ENCODE measurements around the gene IL1A.

IL1A gene

DNA sequence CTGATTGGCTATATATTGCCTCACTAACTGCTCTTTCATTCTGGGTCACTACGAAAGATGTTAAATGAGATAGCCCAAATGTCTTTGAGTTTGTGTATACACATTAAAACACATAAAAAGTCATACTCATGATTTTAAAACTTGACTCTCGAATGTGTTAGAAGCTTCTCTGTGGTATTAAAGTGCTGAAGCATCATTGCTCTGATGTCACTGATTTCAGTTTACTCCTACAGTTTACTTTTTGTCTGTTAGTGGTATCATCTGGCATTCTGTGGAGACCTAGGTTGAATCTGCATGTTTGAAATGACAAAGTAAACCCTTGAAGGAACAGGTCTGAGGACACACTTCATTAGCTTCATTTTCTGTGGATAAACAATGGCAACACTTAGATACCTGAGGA, 52.8 kb downstream of the IL1A start:
- no peak overlapping the region for H3K9ac ChIP-seq

DNA sequence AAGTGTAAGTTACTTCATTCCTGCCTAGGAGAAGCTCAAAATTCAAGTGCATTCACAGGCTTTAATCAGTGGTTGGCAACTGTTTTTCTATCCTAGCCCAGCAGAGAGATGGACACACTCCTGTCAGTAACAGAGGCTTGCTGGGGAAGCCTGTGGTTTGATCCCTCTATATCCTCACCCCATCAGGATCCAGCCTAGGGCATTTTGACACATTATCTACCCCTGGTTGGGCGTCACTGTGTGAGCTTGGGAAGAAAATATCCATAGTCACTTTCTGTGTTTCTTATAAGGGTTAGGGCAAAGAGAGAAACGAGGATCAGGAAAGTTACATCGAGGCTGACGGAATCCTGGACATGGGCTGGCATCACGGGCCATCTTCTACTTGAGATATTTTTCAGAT, 53.5 kb downstream of the IL1A start:
- H4K20me1 ChIP-seq (ENCODE audit: insufficient read depth), result no peaks in the 10 kb centered on the region
- H3K4me2 ChIP-seq, result no peak overlapping the region
- no peak overlapping the region for H3K4me3 ChIP-seq (IDR thresholded peaks at IDR 0.05; ENCODE audit: insufficient read depth, low read depth, low read length)
- no peaks in the 10 kb centered on the region for H3K4me1 ChIP-seq (ENCODE audit: low read depth, poor library complexity, severe bottlenecking)
- H3K9ac ChIP-seq, result no peak overlapping the region
- no peaks in the 10 kb centered on the region for H3K36me3 ChIP-seq (ENCODE audit: insufficient read depth)
- H3K79me2 ChIP-seq (ENCODE audit: insufficient read depth, low read depth), result no peaks in the 10 kb centered on the region
- H2AFZ ChIP-seq (ENCODE audit: low read depth), result no peak overlapping the region
- no peaks in the 10 kb centered on the region for H3K27me3 ChIP-seq (ENCODE audit: insufficient read depth, low read depth)
- TF ChIP-seq, protein P1, sequence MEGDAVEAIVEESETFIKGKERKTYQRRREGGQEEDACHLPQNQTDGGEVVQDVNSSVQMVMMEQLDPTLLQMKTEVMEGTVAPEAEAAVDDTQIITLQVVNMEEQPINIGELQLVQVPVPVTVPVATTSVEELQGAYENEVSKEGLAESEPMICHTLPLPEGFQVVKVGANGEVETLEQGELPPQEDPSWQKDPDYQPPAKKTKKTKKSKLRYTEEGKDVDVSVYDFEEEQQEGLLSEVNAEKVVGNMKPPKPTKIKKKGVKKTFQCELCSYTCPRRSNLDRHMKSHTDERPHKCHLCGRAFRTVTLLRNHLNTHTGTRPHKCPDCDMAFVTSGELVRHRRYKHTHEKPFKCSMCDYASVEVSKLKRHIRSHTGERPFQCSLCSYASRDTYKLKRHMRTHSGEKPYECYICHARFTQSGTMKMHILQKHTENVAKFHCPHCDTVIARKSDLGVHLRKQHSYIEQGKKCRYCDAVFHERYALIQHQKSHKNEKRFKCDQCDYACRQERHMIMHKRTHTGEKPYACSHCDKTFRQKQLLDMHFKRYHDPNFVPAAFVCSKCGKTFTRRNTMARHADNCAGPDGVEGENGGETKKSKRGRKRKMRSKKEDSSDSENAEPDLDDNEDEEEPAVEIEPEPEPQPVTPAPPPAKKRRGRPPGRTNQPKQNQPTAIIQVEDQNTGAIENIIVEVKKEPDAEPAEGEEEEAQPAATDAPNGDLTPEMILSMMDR (conservative IDR thresholded peaks at IDR 0.05; ENCODE audit: low read depth, low read length), result no peak
- no peak overlapping the region for H3K27ac ChIP-seq

More for the DNA sequence above, 52.8 kb downstream of the IL1A start:
- no peaks in the 10 kb centered on the region for H3K79me2 ChIP-seq (ENCODE audit: insufficient read depth, low read depth)
- H3K36me3 ChIP-seq (ENCODE audit: insufficient read depth), result no peaks in the 10 kb centered on the region
- no peaks in the 10 kb centered on the region for H4K20me1 ChIP-seq (ENCODE audit: insufficient read depth)
- H3K4me1 ChIP-seq (ENCODE audit: low read depth, poor library complexity, severe bottlenecking), result no peaks in the 10 kb centered on the region
- no peak overlapping the region for H3K4me2 ChIP-seq
- no peak overlapping the region for H3K27ac ChIP-seq
- no peaks in the 10 kb centered on the region for H3K27me3 ChIP-seq (ENCODE audit: insufficient read depth, low read depth)
- TF ChIP-seq, protein P1 (conservative IDR thresholded peaks at IDR 0.05; ENCODE audit: low read depth, low read length), result no peak
- no peak overlapping the region for H2AFZ ChIP-seq (ENCODE audit: low read depth)
- no peak overlapping the region for H3K4me3 ChIP-seq (IDR thresholded peaks at IDR 0.05; ENCODE audit: insufficient read depth, low read depth, low read length)

DNA sequence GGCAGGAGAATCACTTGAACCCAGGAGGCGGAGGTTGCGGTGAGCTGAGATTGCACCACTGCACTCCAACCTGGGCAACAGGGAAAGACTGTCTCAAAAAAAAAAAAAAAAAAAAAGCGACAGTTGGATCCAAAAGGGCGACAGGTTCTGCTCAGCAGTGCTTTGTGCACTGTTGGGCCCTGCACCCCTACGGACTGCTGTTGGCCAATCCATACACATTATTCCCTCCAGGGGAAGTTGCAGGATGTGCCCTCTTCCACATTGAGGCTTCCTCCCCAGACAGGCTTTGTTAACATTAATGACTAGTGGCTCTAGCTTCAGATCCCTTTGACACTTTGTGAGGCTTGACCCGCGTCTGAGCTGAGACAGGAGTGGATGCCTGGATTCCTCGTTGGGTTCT, 54.1 kb downstream of the IL1A start:
- Histone ChIP-seq H3K36me3 (ENCODE audit: insufficient read depth) (no peaks in the 10 kb centered on the region), H4K20me1 (ENCODE audit: insufficient read depth) (no peaks in the 10 kb centered on the region), H3K4me2 (no peak overlapping the region), H3K27me3 (ENCODE audit: insufficient read depth, low read depth) (no peaks in the 10 kb centered on the region), H2AFZ (ENCODE audit: low read depth) (no peak overlapping the region), H3K9ac (no peak overlapping the region), H3K27ac (no peak overlapping the region), H3K4me3 (IDR thresholded peaks at IDR 0.05; ENCODE audit: insufficient read depth, low read depth, low read length) (no peak overlapping the region), H3K79me2 (ENCODE audit: insufficient read depth, low read depth) (no peaks in the 10 kb centered on the region), H3K4me1 (ENCODE audit: low read depth, poor library complexity, severe bottlenecking) (no peaks in the 10 kb centered on the region)
- TF ChIP-seq, protein P1 (conservative IDR thresholded peaks at IDR 0.05; ENCODE audit: low read depth, low read length), result no peak

DNA sequence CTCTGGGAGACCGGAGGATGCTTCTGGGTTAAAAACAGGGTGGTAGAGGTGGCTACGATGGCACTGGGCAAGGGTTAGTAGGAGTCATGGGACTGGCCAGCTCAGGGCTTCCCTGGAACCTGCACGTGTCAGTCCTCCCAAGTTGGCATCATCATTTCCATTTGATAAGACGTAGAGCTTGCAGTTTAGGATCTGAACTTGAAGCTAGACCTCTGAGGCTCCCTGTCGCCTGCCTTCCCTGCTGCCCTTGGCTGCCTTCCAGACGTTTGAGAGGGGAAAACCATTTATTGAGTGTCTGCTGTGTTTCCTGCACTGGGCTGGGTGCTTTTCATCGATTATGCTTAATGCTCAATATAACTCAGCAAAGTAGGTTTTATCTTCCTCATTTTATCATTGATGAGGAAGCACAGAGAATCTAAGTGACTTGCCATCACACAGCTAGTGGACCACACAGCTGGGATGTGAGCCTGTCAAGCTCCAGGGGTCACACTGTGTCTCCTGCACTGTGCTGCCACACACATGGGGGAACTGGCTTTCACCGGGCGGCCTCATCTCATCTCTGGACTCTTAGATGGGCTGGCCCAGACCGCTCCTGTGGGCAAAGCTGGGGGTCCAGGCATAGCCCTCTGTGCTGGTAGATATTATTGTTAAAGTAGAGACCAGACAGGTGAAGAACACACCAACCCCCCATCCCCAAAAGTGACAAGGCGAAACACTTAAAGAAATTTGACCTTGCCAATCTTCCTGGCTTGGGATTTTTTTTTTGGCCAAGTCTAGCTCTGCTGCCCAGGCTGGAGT, 55.7 kb downstream of the IL1A start:
- no peaks in the 10 kb centered on the region for H3K4me1 ChIP-seq (ENCODE audit: low read depth, poor library complexity, severe bottlenecking)
- H3K36me3 ChIP-seq (ENCODE audit: insufficient read depth), result no peaks in the 10 kb centered on the region
- TF ChIP-seq, protein P1 (conservative IDR thresholded peaks at IDR 0.05; ENCODE audit: low read depth, low read length), result no peak
- H3K79me2 ChIP-seq (ENCODE audit: insufficient read depth, low read depth), result no peaks in the 10 kb centered on the region
- no peaks in the 10 kb centered on the region for H3K27me3 ChIP-seq (ENCODE audit: insufficient read depth, low read depth)
- H3K4me2 ChIP-seq, result no peak overlapping the region
- H3K9ac ChIP-seq, result no peak overlapping the region
- no peak overlapping the region for H3K4me3 ChIP-seq (IDR thresholded peaks at IDR 0.05; ENCODE audit: insufficient read depth, low read depth, low read length)
- no peak overlapping the region for H2AFZ ChIP-seq (ENCODE audit: low read depth)
- H4K20me1 ChIP-seq (ENCODE audit: insufficient read depth), result no peaks in the 10 kb centered on the region
- H3K27ac ChIP-seq, result no peak overlapping the region
